IMR-90 (cell line): ENCODE measurements around the gene ZPBP2. TPM values are rescaled to one million over a fixed set of nuclear protein-coding genes. Genes with fewer than 3 reads are reported as not detected.

ENCODE experiments used
- ATAC-seq: fragments of 200-7000 bp; cut with Tn5 transposase; 2 replicates; pipeline ENCODE4 v1.9.1; 2020; ENCODE audit warnings: low read depth, mild to moderate bottlenecking, moderate library complexity
- BruUV-seq: library from RNA; stranded (reverse); fragments of 400-500 nt; replicated peaks from 2 replicates; lab custom pipeline; 2021; lab: Mats Ljungman, UMichigan
- CTCF ChIA-PET: fragments of 300-600 bp; formaldehyde crosslinking; extraction: SDS; loops from one replicate; lab custom pipeline; 2021; ENCODE audit warnings: antibody characterized with exemption; lab: Yijun Ruan, JAX
- POLR2A ChIA-PET: fragments of 300-600 bp; sonication (Branson Sonifier 250); formaldehyde crosslinking; loops from one replicate; lab custom pipeline; 2022; ENCODE audit warnings: antibody characterized with exemption; ENCODE audit not compliant: unreplicated experiment; lab: Charles Lee
- DNase-seq: peaks from one replicate; pipeline ENCODE4 v3.0.0; 2013
- H2AFZ ChIP-seq: replicated peaks from 2 replicates; pipeline ENCODE3; 2013; ENCODE audit warnings: low read length, mild to moderate bottlenecking; ENCODE audit not compliant: poor library complexity
- H2AK5ac ChIP-seq: 2 replicates; pipeline ENCODE4 v1.6.1; 2013; ENCODE audit warnings: low read depth, low read length, inconsistent platforms
- H2AK9ac ChIP-seq: replicated peaks from 2 replicates; pipeline ENCODE3; 2013; ENCODE audit warnings: mild to moderate bottlenecking, low read depth, low read length, moderate library complexity; ENCODE audit not compliant: poor library complexity
- H2BK120ac ChIP-seq: 2 replicates; pipeline ENCODE4 v1.6.1; 2013; ENCODE audit warnings: low read depth, low read length, inconsistent platforms
- H2BK15ac ChIP-seq: 3 replicates; pipeline ENCODE4 v1.6.1; 2013; ENCODE audit warnings: low read depth, low read length, inconsistent platforms
- H2BK20ac ChIP-seq: 2 replicates; pipeline ENCODE4 v1.6.1; 2013; ENCODE audit warnings: low read depth, mild to moderate bottlenecking, inconsistent platforms, low read length, moderate library complexity
- H2BK5ac ChIP-seq: 2 replicates; pipeline ENCODE4 v1.6.1; 2013; ENCODE audit warnings: mild to moderate bottlenecking, low read depth, low read length, inconsistent platforms; ENCODE audit not compliant: poor library complexity, severe bottlenecking
- H3K14ac ChIP-seq: replicated peaks from 2 replicates; pipeline ENCODE4 v1.6.1; 2013; ENCODE audit warnings: low read depth, low read length, inconsistent platforms
- H3K18ac ChIP-seq: 2 replicates; pipeline ENCODE4 v1.6.1; 2013; ENCODE audit warnings: low read depth, low read length, control low read depth
- H3K23ac ChIP-seq: 2 replicates; pipeline ENCODE4 v1.6.1; 2013; ENCODE audit warnings: low read depth, low read length, inconsistent platforms
- H3K27ac ChIP-seq: 2 replicates; pipeline ENCODE4 v1.5.1; 2013; ENCODE audit warnings: mild to moderate bottlenecking, control low read depth, low read length; ENCODE audit not compliant: insufficient read depth
- H3K27me3 ChIP-seq: 2 replicates; pipeline ENCODE4 v1.6.1; 2013; ENCODE audit warnings: low read length; ENCODE audit not compliant: control insufficient read depth, insufficient read depth
- H3K36me3 ChIP-seq: 2 replicates; pipeline ENCODE4 v1.6.1; 2013; ENCODE audit warnings: low read length, mixed read lengths; ENCODE audit not compliant: control insufficient read depth, insufficient read depth
- H3K4ac ChIP-seq: 2 replicates; pipeline ENCODE4 v1.6.1; 2013; ENCODE audit warnings: low read depth, low read length, inconsistent platforms
- H3K4me1 ChIP-seq: 2 replicates; pipeline ENCODE4 v1.6.1; 2013; ENCODE audit warnings: low read length, mixed read lengths; ENCODE audit not compliant: control insufficient read depth, insufficient read depth
- H3K4me2 ChIP-seq: 2 replicates; pipeline ENCODE4 v1.6.1; 2013; ENCODE audit warnings: low read depth, mild to moderate bottlenecking, control low read depth, low read length, moderate library complexity
- H3K4me3 ChIP-seq: 2 replicates; pipeline ENCODE4 v1.5.1; 2013; ENCODE audit warnings: low read depth, mild to moderate bottlenecking, control low read depth, low read length, moderate library complexity; ENCODE audit not compliant: insufficient read depth
- H3K56ac ChIP-seq: 2 replicates; pipeline ENCODE4 v1.6.1; 2013; ENCODE audit warnings: low read length, inconsistent platforms; ENCODE audit not compliant: insufficient read depth; ENCODE audit errors: extremely low read depth
- H3K79me1 ChIP-seq, 2 experiments: 2 replicates each; pipeline ENCODE4 v1.6.1; 2013; ENCODE audit warnings: low read length in 2 of 2, inconsistent platforms in 1 of 2, low read depth in 1 of 2
- H3K9ac ChIP-seq: 2 replicates; pipeline ENCODE4 v1.6.1; 2013; ENCODE audit warnings: low read depth, low read length, control low read depth
- H3K9me1 ChIP-seq: 2 replicates; pipeline ENCODE4 v1.6.1; 2013; ENCODE audit warnings: low read length, inconsistent platforms; ENCODE audit not compliant: insufficient read depth
- H3K9me3 ChIP-seq: 2 replicates; pipeline ENCODE4 v1.6.1; 2013; ENCODE audit warnings: low read length; ENCODE audit not compliant: control insufficient read depth, insufficient read depth
- H4K20me1 ChIP-seq: 2 replicates; pipeline ENCODE4 v1.6.1; 2013; ENCODE audit warnings: low read length, inconsistent platforms; ENCODE audit not compliant: insufficient read depth
- H4K5ac ChIP-seq: 2 replicates; pipeline ENCODE4 v1.6.1; 2013; ENCODE audit warnings: mild to moderate bottlenecking, low read depth, low read length, control low read depth
- H4K8ac ChIP-seq, 2 experiments: 2 replicates each; pipeline ENCODE4 v1.6.1; 2013; ENCODE audit warnings: low read depth in 2 of 2, low read length in 2 of 2, control low read depth in 1 of 2, inconsistent platforms in 1 of 2
- H4K91ac ChIP-seq: 2 replicates; pipeline ENCODE4 v1.6.1; 2013; ENCODE audit warnings: low read depth, low read length, inconsistent platforms; ENCODE audit not compliant: insufficient read depth
- CHD1 ChIP-seq: IDR thresholded peaks from 2 replicates; pipeline ENCODE4 v1.6.1; 2012; ENCODE audit warnings: low read depth, low read length, improper control_type of control experiment
- MAFK ChIP-seq: IDR thresholded peaks from 2 replicates; pipeline ENCODE4 v1.6.1; 2012; ENCODE audit warnings: low read depth, low read length, improper control_type of control experiment
- MAZ ChIP-seq: IDR thresholded peaks from 2 replicates; pipeline ENCODE4 v1.6.1; 2012; ENCODE audit warnings: low read depth, mild to moderate bottlenecking, low read length, improper control_type of control experiment, moderate library complexity, borderline replicate concordance
- NFE2L2 ChIP-seq: fragments of 150-350 bp; IDR thresholded peaks from 2 replicates; pipeline ENCODE4 v1.6.1; 2016; ENCODE audit warnings: low read depth, mild to moderate bottlenecking, low read length
- USF2 ChIP-seq: fragments of 150-350 bp; IDR thresholded peaks from 2 replicates; pipeline ENCODE4 v1.6.1; 2017; ENCODE audit warnings: mild to moderate bottlenecking, antibody characterized with exemption, low read length, low read depth
- WGBS, 2 experiments: methylation state at CpG; one replicate each; pipeline versions ENCODE4 v1.1.5 to v1.1.7; 2013; ENCODE audit warnings: missing lambda C conversion rate in 2 of 2; ENCODE audit not compliant: insufficient read length in 1 of 2; ENCODE audit errors: extremely low coverage in 2 of 2; 5-methylcytosine and 5-hydroxymethylcytosine counted together
- dilution Hi-C: fragments of 300-500 bp; cut with HindIII; formaldehyde crosslinking; loops from one replicate; pipeline ENCODE4 v1.14.3; 2018; ENCODE audit warnings: low sequenced_read_pairs; ENCODE audit not compliant: unreplicated experiment
- in situ Hi-C: fragments of 300-500 bp; cut with MboI; formaldehyde crosslinking; loops from 3 replicates; pipeline ENCODE4 v1.14.3; 2019; ENCODE audit warnings: low sequenced_read_pairs, inconsistent platforms, mixed read lengths
- intact Hi-C: fragments of 100-400 bp; cut with micrococcal nuclease; formaldehyde crosslinking; loops from 2 replicates; pipeline ENCODE4 v1.10.0; 2022
- polyA plus RNA-seq, 3 experiments: library from polyadenylated mRNA; depleted of rRNA; stranded (reverse); fragments of >200 nt; gene quantifications; 2 replicates each; pipeline ENCODE4 v1.2.3, GENCODE V29; 2012; ENCODE audit warnings: low replicate concordance in 1 of 3
- total RNA-seq: library from RNA; depleted of rRNA; stranded (reverse); fragments of >200 nt; gene quantifications from 2 replicates; pipeline ENCODE4 v1.2.3, GENCODE V29; 2012

ZPBP2 gene
- total and polyA plus RNA-seq, 2 of the 4 experiments (the other 2 are of a cell fraction): not detected

DNA sequence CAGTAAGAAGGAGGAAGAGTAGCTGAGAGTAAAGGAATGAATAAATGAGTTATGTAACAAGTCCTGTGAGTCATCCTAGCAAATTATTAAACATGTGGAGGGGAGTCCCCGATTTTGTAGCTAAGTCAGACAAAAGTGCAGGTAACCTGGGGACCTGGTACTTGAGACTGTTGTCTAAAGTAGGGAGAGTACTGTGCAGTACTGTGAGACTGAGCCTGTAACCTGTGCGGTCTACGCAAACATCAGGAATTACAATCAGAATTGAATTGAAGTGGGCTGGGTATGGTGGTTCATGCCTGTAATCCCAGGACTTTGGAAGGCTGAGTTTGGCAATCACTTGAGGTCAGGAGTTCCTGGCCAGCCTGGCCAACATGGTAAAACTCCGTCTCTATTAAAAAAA, 39.6 kb upstream of the ZPBP2 start:
- no peak overlapping the region for H4K91ac ChIP-seq

More for the DNA sequence above, 39.6 kb upstream of the ZPBP2 start:
- Histone ChIP-seq H2AK5ac (no peak overlapping the region), H3K56ac (no peak overlapping the region), H3K27ac (no peak overlapping the region), H2BK15ac (no peak overlapping the region), H3K27me3 (peaks cover 18% of the 10 kb centered on the region), H3K14ac (no peak overlapping the region), H4K5ac (no peak overlapping the region), H4K8ac (no peak overlapping the region), H2AK9ac (no peak overlapping the region), H2BK20ac (no peak overlapping the region), H3K36me3 (no peaks in the 10 kb centered on the region), H3K4me2 (no peak overlapping the region), H3K9me1 (no peaks in the 10 kb centered on the region), H3K4me3 (no peak overlapping the region), H2AFZ (no peak overlapping the region), H3K18ac (no peak overlapping the region), H3K9ac (no peak overlapping the region), H2BK120ac (no peak overlapping the region), H3K9me3 (peaks cover 5% of the 10 kb centered on the region), H3K4ac (no peak overlapping the region), H4K20me1 (no peaks in the 10 kb centered on the region), H3K23ac (no peak overlapping the region), H2BK5ac (no peak overlapping the region), H3K4me1 (no peaks in the 10 kb centered on the region), H3K79me1 (no peaks in the 10 kb centered on the region)
- BruUV-seq: no TSS peak
- intact Hi-C loops: no loop called here
- POLR2A ChIA-PET: no interaction called here
- TF ChIP-seq CHD1: no peak
- TF ChIP-seq MAZ: no peak
- TF ChIP-seq NFE2L2: no peak
- no peak for TF ChIP-seq MAFK
- no peak for TF ChIP-seq USF2
- ATAC-seq (no peak), DNase-seq (no peak)
- in situ Hi-C loops: no loop called here
- CTCF ChIA-PET: no interaction called here
- WGBS, 2 experiments: 20% methylated on average over 1 of the region's 4 CpGs; no CpG with 5 or more reads in 1 of the 2 experiments
- dilution Hi-C loops: no loop called here
